ENCODE measurements around the gene SPRR4.

The SPRR4 gene

DNA sequence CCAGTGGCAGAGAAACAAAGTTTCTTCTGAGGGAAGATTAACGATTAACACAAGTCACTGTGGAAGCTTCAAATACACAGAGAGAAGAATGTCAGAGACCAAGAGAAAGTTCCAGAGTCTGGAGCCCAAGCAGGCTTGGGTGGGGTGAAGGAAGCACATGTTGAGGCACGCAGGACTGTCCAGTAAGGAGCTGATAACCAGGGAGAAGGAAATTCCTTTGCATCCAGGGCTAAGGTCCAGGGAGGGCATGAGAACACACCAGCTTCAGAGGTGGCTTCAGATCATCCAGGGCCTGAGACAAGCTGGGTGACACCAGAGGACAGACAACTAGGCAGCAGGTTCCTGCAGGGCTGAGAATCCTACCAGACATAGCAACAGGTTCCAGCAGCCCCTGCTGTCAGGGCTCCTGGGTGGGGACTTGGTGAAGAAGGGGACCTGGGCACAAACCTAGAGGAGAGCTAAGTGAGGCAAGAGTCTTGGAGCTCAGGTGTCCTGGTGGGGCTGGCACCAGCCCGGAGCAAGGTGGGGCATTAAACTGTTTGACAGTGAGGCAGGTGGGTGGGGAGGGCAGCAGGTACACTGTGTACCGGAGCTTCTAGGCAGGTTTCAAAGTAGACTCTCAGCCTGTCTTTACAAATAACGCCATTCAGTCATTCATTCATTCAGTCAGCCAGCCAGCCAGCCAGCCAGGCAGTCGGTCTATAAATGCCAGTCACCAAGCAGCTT, 10.9 kb downstream of the SPRR4 start:
- Histone ChIP-seq H3K4me3 (ENCODE audit: low read depth in 1 of 5, low read length in 5 of 5) (no peak overlapping the region), H3K27me3 (ENCODE audit: control insufficient read depth in 5 of 5, insufficient read depth in 4 of 5, low read length in 5 of 5) (peaks cover 0 to 18% (median 2%) of the 10 kb centered on the region in 5 donors), H3K27ac (ENCODE audit: low read depth, low read length) (no peak overlapping the region), H3K9me3 (ENCODE audit: control insufficient read depth in 5 of 5, low read length in 5 of 5) (no peaks in the 10 kb centered on the region), H3K36me3 (ENCODE audit: control insufficient read depth in 5 of 5, insufficient read depth in 5 of 5, low read length in 5 of 5) (no peaks in the 10 kb centered on the region), H3K4me1 (ENCODE audit: control insufficient read depth in 5 of 5, insufficient read depth in 5 of 5, low read length in 5 of 5) (no peaks in the 10 kb centered on the region), H3K9ac (ENCODE audit: low read length in 5 of 5) (no peak overlapping the region)

DNA sequence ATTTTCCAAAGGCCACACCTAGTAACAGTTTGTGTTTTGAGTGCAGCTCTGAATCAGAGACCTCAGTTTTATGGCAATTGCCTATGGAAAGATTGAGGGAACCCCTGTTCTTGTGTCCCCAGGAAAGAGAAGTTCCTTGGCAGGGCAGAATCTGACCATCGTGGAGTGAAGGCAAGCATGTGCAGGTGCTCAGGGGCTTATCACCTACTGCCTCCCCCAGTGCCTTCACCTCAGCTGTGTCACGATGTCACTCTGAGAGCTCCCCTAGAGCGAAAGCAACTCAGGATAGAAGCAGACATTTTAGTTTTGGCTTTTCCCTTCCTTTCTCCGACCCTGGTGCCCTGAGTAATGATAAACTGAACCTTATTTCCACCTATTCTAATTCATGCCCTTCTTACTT, 11.6 kb downstream of the SPRR4 start:
- H3K27ac ChIP-seq (ENCODE audit: low read depth, low read length) = no peak overlapping the region
- no peak overlapping the region for H3K4me3 ChIP-seq (ENCODE audit: low read depth in 1 of 5, low read length in 5 of 5)
- no peak overlapping the region for H3K9ac ChIP-seq (ENCODE audit: low read length in 5 of 5)
- peaks cover 0 to 18% (median 2%) of the 10 kb centered on the region in 5 donors for H3K27me3 ChIP-seq (ENCODE audit: control insufficient read depth in 5 of 5, insufficient read depth in 4 of 5, low read length in 5 of 5)
- no peaks in the 10 kb centered on the region for H3K9me3 ChIP-seq (ENCODE audit: control insufficient read depth in 5 of 5, low read length in 5 of 5)
- H3K4me1 ChIP-seq (ENCODE audit: control insufficient read depth in 5 of 5, insufficient read depth in 5 of 5, low read length in 5 of 5) = no peaks in the 10 kb centered on the region
- no peaks in the 10 kb centered on the region for H3K36me3 ChIP-seq (ENCODE audit: control insufficient read depth in 5 of 5, insufficient read depth in 5 of 5, low read length in 5 of 5)

DNA sequence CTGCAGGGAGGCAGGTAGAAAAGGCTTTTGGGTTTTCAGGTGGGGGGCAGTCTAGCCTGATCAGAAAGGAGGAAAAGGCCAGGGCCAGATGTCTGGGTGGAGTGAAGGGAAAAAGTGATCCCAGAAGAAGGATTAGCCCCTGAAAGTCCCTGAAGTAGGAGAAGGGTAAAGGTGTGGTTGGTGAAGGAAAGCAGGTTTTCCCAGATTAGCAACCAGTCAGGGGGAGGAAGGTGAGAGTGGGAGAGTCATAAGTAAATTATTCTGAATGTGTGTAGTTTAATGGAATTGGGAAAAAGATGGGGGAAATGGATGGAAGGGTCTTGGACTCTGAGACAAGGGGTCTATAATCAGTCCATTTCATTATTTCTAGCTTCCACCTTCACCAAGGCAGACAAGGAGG, 12.8 kb downstream of the SPRR4 start:
- Histone ChIP-seq H3K4me1 (ENCODE audit: control insufficient read depth in 5 of 5, insufficient read depth in 5 of 5, low read length in 5 of 5) (no peaks in the 10 kb centered on the region), H3K27ac (ENCODE audit: low read depth, low read length) (no peak overlapping the region), H3K9ac (ENCODE audit: low read length in 5 of 5) (no peak overlapping the region), H3K9me3 (ENCODE audit: control insufficient read depth in 5 of 5, low read length in 5 of 5) (no peaks in the 10 kb centered on the region), H3K4me3 (ENCODE audit: low read depth in 1 of 5, low read length in 5 of 5) (no peak overlapping the region), H3K27me3 (ENCODE audit: control insufficient read depth in 5 of 5, insufficient read depth in 4 of 5, low read length in 5 of 5) (peaks cover 0 to 18% (median 2%) of the 10 kb centered on the region in 5 donors), H3K36me3 (ENCODE audit: control insufficient read depth in 5 of 5, insufficient read depth in 5 of 5, low read length in 5 of 5) (no peaks in the 10 kb centered on the region)

DNA sequence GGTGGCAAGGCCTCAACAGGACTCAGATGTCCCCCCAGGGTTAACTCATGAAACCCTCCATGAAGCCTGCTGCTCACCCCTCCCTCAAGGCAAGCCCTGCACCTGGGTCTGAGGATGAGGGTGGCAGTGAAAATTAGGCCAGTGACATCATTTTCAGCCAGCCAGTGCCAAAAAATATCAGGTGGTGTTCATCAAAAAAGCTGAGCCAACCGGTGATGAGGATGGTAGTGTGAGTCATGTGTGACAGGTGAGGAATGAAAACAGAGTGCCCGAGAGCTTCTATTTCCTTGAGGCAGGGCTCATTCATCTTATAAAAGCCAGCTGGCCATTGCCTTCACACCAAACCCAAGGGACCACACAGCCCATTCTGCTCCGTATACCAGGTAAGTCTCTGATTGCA, 13.3 kb downstream of the SPRR4 start, which contains the start of gene SPRR1A:
Gene SPRR1A, plus strand, starts transcription at position 339 of the 400 bp plus-strand sequence. CDS start 1,150 bp downstream, outside the sequence.
- no peaks in the 10 kb centered on the region for H3K4me1 ChIP-seq (ENCODE audit: control insufficient read depth in 5 of 5, insufficient read depth in 5 of 5, low read length in 5 of 5)
- H3K36me3 ChIP-seq (ENCODE audit: control insufficient read depth in 5 of 5, insufficient read depth in 5 of 5, low read length in 5 of 5) = no peaks in the 10 kb centered on the region
- H3K9me3 ChIP-seq (ENCODE audit: control insufficient read depth in 5 of 5, low read length in 5 of 5) = no peaks in the 10 kb centered on the region
- peaks cover 0 to 18% (median 2%) of the 10 kb centered on the region in 5 donors for H3K27me3 ChIP-seq (ENCODE audit: control insufficient read depth in 5 of 5, insufficient read depth in 4 of 5, low read length in 5 of 5)
- H3K9ac ChIP-seq (ENCODE audit: low read length in 5 of 5) = no peak within 1 kb of the TSS
- H3K27ac ChIP-seq (ENCODE audit: low read depth, low read length) = no peak within 1 kb of the TSS
- no peak within 1 kb of the TSS for H3K4me3 ChIP-seq (ENCODE audit: low read depth in 1 of 5, low read length in 5 of 5)

DNA sequence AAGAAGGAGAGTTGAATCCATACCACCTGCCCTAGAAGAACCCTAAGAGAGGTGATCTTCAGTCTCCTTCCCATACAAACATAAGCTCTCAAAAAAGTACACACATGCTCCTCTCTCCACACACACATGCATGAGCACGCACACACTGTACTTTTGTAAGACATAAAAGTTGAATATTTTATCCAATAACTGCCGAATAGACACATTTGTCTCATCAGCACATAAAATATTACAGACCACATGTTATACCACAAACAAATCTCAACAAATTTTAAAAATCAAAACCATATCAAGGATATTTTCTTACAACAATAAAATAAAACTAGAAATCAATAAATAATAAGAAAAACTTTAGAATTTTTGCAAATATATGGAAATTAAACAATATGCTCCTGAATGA, 16.1 kb downstream of the SPRR4 start:
- peaks cover 0 to 14% (median 2%) of the 10 kb centered on the region in 5 donors for H3K27me3 ChIP-seq (ENCODE audit: control insufficient read depth in 5 of 5, insufficient read depth in 4 of 5, low read length in 5 of 5)
- H3K36me3 ChIP-seq (ENCODE audit: control insufficient read depth in 5 of 5, insufficient read depth in 5 of 5, low read length in 5 of 5) = no peaks in the 10 kb centered on the region
- H3K9me3 ChIP-seq (ENCODE audit: control insufficient read depth in 5 of 5, low read length in 5 of 5) = no peaks in the 10 kb centered on the region
- H3K27ac ChIP-seq (ENCODE audit: low read depth, low read length) = no peak overlapping the region
- H3K4me3 ChIP-seq (ENCODE audit: low read depth in 1 of 5, low read length in 5 of 5) = no peak overlapping the region
- no peaks in the 10 kb centered on the region for H3K4me1 ChIP-seq (ENCODE audit: control insufficient read depth in 5 of 5, insufficient read depth in 5 of 5, low read length in 5 of 5)
- H3K9ac ChIP-seq (ENCODE audit: low read length in 5 of 5) = no peak overlapping the region

DNA sequence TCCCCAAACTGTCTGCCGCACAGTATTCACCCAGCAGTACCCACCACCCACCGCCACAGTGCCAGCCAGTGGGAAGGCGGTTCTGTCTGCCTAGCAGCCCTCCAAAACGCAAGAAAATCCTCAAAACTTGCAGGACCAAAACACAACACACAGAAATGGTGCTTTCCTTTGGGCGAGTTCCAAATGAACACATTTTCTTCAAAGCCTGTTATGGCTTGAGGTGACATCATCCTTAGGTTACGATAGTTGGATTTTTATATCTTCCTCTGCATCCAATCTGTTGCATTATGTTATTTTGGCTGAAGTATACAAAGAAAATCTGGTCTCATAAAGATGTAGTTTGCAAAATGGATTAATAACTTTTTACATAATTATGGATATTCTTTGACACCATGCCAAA, 22.7 kb downstream of the SPRR4 start:
- peaks cover 0 to 11% (median 4%) of the 10 kb centered on the region in 5 donors for H3K9me3 ChIP-seq (ENCODE audit: control insufficient read depth in 5 of 5, low read length in 5 of 5)
- no peaks in the 10 kb centered on the region for H3K27me3 ChIP-seq (ENCODE audit: control insufficient read depth in 5 of 5, insufficient read depth in 4 of 5, low read length in 5 of 5)
- no peaks in the 10 kb centered on the region for H3K36me3 ChIP-seq (ENCODE audit: control insufficient read depth in 5 of 5, insufficient read depth in 5 of 5, low read length in 5 of 5)
- no peak overlapping the region for H3K27ac ChIP-seq (ENCODE audit: low read depth, low read length)
- no peak overlapping the region for H3K4me3 ChIP-seq (ENCODE audit: low read depth in 1 of 5, low read length in 5 of 5)
- H3K4me1 ChIP-seq (ENCODE audit: control insufficient read depth in 5 of 5, insufficient read depth in 5 of 5, low read length in 5 of 5) = no peaks in the 10 kb centered on the region
- no peak overlapping the region for H3K9ac ChIP-seq (ENCODE audit: low read length in 5 of 5)

DNA sequence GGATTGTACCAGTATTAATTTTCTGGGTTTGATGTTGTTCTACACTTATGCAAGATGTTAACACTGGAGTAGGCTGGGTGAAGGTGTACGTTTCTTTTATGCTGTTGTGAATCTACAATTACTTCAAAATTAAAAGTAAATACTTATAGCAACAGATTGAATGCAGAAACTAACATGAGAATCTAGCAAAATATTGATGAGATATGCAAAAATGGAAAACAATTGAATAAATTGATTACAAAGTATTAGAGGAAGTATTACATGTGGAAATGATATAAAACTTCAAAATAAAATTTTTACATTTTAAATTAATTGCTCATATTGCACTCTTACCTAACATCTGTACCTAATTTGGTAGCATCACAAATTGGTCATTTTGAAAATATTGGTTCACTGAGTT, 25.4 kb downstream of the SPRR4 start:
- H3K4me3 ChIP-seq (ENCODE audit: low read depth in 1 of 5, low read length in 5 of 5) = no peak overlapping the region
- H3K27ac ChIP-seq (ENCODE audit: low read depth, low read length) = no peak overlapping the region
- H3K9ac ChIP-seq (ENCODE audit: low read length in 5 of 5) = no peak overlapping the region
- H3K9me3 ChIP-seq (ENCODE audit: control insufficient read depth in 5 of 5, low read length in 5 of 5) = peaks cover 0 to 13% (median 4%) of the 10 kb centered on the region in 5 donors
- no peaks in the 10 kb centered on the region for H3K36me3 ChIP-seq (ENCODE audit: control insufficient read depth in 5 of 5, insufficient read depth in 5 of 5, low read length in 5 of 5)
- no peaks in the 10 kb centered on the region for H3K4me1 ChIP-seq (ENCODE audit: control insufficient read depth in 5 of 5, insufficient read depth in 5 of 5, low read length in 5 of 5)
- H3K27me3 ChIP-seq (ENCODE audit: control insufficient read depth in 5 of 5, insufficient read depth in 4 of 5, low read length in 5 of 5) = peaks cover 0 to 2% (median 0%) of the 10 kb centered on the region in 5 donors

- H3K36me3 ChIP-seq (ENCODE audit: control insufficient read depth in 5 of 5, insufficient read depth in 5 of 5, low read length in 5 of 5) = no peaks in the 10 kb centered on the region
- H3K9me3 ChIP-seq (ENCODE audit: control insufficient read depth in 5 of 5, low read length in 5 of 5) = peaks cover 0 to 13% (median 4%) of the 10 kb centered on the region in 5 donors
- H3K27ac ChIP-seq (ENCODE audit: low read depth, low read length) = no peak overlapping the region
- H3K9ac ChIP-seq (ENCODE audit: low read length in 5 of 5) = no peak overlapping the region
- H3K4me1 ChIP-seq (ENCODE audit: control insufficient read depth in 5 of 5, insufficient read depth in 5 of 5, low read length in 5 of 5) = no peaks in the 10 kb centered on the region
- H3K4me3 ChIP-seq (ENCODE audit: low read depth in 1 of 5, low read length in 5 of 5) = no peak overlapping the region
- peaks cover 0 to 2% (median 0%) of the 10 kb centered on the region in 5 donors for H3K27me3 ChIP-seq (ENCODE audit: control insufficient read depth in 5 of 5, insufficient read depth in 4 of 5, low read length in 5 of 5)
Measured at GRCh38 chr1:152996633-152997400, 26.4 kb downstream of the SPRR4 start.

DNA sequence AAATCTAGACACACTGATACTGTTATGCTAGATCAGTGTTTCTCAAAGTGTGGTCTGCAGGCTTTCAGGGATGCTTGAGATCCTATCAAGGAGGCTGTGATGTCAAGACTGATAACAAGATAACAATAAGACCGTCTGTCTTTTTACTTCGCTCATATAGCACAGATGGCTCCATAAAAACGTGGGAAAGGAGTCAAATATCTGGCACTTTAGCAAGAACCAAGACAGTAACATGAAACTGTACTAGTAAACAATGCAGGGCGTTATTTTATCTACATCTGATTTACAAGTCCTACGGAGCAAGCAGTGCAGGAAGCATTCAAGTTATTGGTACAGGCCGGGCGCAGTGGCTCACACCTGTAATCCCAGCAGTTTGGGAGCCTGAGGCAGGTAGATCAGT, 27.5 kb downstream of the SPRR4 start:
- Histone ChIP-seq H3K9me3 (ENCODE audit: control insufficient read depth in 5 of 5, low read length in 5 of 5) (peaks cover 0 to 13% (median 4%) of the 10 kb centered on the region in 5 donors), H3K27me3 (ENCODE audit: control insufficient read depth in 5 of 5, insufficient read depth in 4 of 5, low read length in 5 of 5) (peaks cover 0 to 2% (median 0%) of the 10 kb centered on the region in 5 donors), H3K36me3 (ENCODE audit: control insufficient read depth in 5 of 5, insufficient read depth in 5 of 5, low read length in 5 of 5) (no peaks in the 10 kb centered on the region), H3K4me3 (ENCODE audit: low read depth in 1 of 5, low read length in 5 of 5) (no peak overlapping the region), H3K9ac (ENCODE audit: low read length in 5 of 5) (no peak overlapping the region), H3K4me1 (ENCODE audit: control insufficient read depth in 5 of 5, insufficient read depth in 5 of 5, low read length in 5 of 5) (no peaks in the 10 kb centered on the region), H3K27ac (ENCODE audit: low read depth, low read length) (no peak overlapping the region)

- Histone ChIP-seq H3K36me3 (ENCODE audit: control insufficient read depth in 5 of 5, insufficient read depth in 5 of 5, low read length in 5 of 5) (no peaks in the 10 kb centered on the region), H3K9me3 (ENCODE audit: control insufficient read depth in 5 of 5, low read length in 5 of 5) (peaks cover 0 to 13% (median 4%) of the 10 kb centered on the region in 5 donors), H3K27ac (ENCODE audit: low read depth, low read length) (no peak overlapping the region), H3K4me3 (ENCODE audit: low read depth in 1 of 5, low read length in 5 of 5) (no peak overlapping the region), H3K27me3 (ENCODE audit: control insufficient read depth in 5 of 5, insufficient read depth in 4 of 5, low read length in 5 of 5) (peaks cover 0 to 2% (median 0%) of the 10 kb centered on the region in 5 donors), H3K4me1 (ENCODE audit: control insufficient read depth in 5 of 5, insufficient read depth in 5 of 5, low read length in 5 of 5) (no peaks in the 10 kb centered on the region), H3K9ac (ENCODE audit: low read length in 5 of 5) (no peak overlapping the region)
Measured at GRCh38 chr1:152998476-152998875, 28.0 kb downstream of the SPRR4 start.
